ENCODE results near the gene OXCT1.
A peak's percentile ranks its signal among the peaks of the same experiment; 100 is the strongest.
"Not testable (repeated sequence)": the region's sequence is repeated elsewhere in the genome, so short reads cannot be mapped to it uniquely, and the experiment has no call there.

OXCT1 gene

GRCh38 chr5:41821051-41821450 is 49.2 kb downstream of the OXCT1 start:
- DNase-seq = no peak

- no peak for DNase-seq
These were observed 50.1 kb downstream of the OXCT1 start for GRCh38 chr5:41820150-41820549.

GRCh38 chr5:41817625-41818301 is 52.5 kb downstream of the OXCT1 start:
- DNase-seq = no peak

GRCh38 chr5:41815663-41816229 is 54.5 kb downstream of the OXCT1 start:
- no peak for DNase-seq

GRCh38 chr5:41815261-41815660 is 55.0 kb downstream of the OXCT1 start:
- no peak for DNase-seq

- not testable (repeated sequence) for DNase-seq
These were observed 55.9 kb downstream of the OXCT1 start for GRCh38 chr5:41814306-41814705.

GRCh38 chr5:41812156-41812555 is 58.1 kb downstream of the OXCT1 start:
- no peak for DNase-seq

GRCh38 chr5:41809128-41809527 is 61.1 kb downstream of the OXCT1 start:
- no peak for DNase-seq

- no peak for DNase-seq
These were observed 61.9 kb downstream of the OXCT1 start for GRCh38 chr5:41808294-41808693.

- no peak for DNase-seq
These were observed 72.6 kb downstream of the OXCT1 start for GRCh38 chr5:41797662-41798061.

GRCh38 chr5:41796061-41796460 is 74.2 kb downstream of the OXCT1 start:
- DNase-seq = no peak

GRCh38 chr5:41795125-41795524 is 75.1 kb downstream of the OXCT1 start:
- DNase-seq = no peak

GRCh38 chr5:41794471-41794870 is 75.8 kb downstream of the OXCT1 start:
- peak; percentile 8 for DNase-seq

- peak; percentile 48 for DNase-seq
These were observed 77.0 kb downstream of the OXCT1 start for GRCh38 chr5:41793141-41793770.

- DNase-seq = no peak
These were observed 80.0 kb downstream of the OXCT1 start for GRCh38 chr5:41790038-41790776.

GRCh38 chr5:41789434-41789833 is 80.8 kb downstream of the OXCT1 start:
- DNase-seq = no peak

- DNase-seq = no peak
These were observed 81.3 kb downstream of the OXCT1 start for GRCh38 chr5:41788941-41789368.

GRCh38 chr5:41787265-41787664 is 83.0 kb downstream of the OXCT1 start:
- DNase-seq = no peak

- no peak for DNase-seq
These were observed 85.2 kb downstream of the OXCT1 start for GRCh38 chr5:41785061-41785460.

- no peak for DNase-seq
These were observed 91.8 kb downstream of the OXCT1 start for GRCh38 chr5:41778410-41778809.

GRCh38 chr5:41776435-41776834 is 93.8 kb downstream of the OXCT1 start:
- DNase-seq = no peak

GRCh38 chr5:41773799-41774198 is 96.4 kb downstream of the OXCT1 start:
- DNase-seq = no peak

GRCh38 chr5:41772785-41773442 is 97.3 kb downstream of the OXCT1 start:
- no peak for DNase-seq
